Colon (tissue), 2 donors: Measurements from ENCODE around the gene LEPR.
"Not testable (repeated sequence)": the region's sequence is repeated elsewhere in the genome, so short reads cannot be mapped to it uniquely, and the experiment has no call there.

ENCODE experiments used
- FAIRE-seq: peaks from 2 replicates; lab custom pipeline; 2012; peaks lifted over from hg19 to GRCh38; lab: Jason Lieb, UNC
- donor health status: control.
- donor health status: control.

The LEPR gene

DNA sequence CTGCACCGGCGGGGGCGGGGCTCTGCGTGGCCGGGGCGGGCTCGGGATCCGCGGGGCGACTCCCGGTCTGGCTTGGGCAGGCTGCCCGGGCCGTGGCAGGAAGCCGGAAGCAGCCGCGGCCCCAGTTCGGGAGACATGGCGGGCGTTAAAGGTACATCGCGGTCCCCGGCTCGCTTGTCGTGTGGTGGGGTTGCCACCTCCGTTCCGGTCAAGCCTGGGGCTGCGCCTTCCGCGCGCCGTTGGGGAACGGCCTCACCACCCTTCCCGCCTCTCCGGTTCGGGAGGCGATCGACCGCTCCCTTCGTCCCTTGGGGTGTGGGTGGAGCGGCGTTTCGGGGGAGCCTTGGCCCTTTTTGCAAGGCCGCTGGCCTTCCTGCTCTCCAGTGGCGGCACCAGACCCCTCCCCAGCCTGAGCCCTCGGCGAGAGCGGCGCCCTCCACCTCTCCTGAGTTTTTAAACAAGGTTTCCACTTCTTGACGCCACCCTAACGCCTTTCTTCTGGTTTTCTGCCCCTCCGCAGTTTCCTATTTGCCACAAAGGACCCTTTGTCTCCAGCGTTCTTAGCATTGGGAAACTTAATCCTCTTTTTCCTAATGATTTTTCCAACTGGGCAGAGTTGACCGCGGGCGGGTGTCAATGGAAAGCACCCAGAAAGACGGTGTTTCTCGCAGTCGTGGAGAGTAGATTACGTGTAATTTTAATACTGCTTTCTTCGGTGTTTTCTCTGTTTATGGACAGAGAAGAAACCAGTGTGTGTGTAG lies at the start of gene LEPR, which contains the start of gene LEPROT:
Gene LEPR (plus strand): TSS at position 79 of the 761 bp plus-strand sequence. CDS start 144,898 bp downstream, outside the sequence.
Gene LEPROT (plus strand): TSS at position 79 of the 761 bp plus-strand sequence. CDS start 57 bp downstream, at position 136.
- no peak for FAIRE-seq

GRCh38 chr1:65371544-65371943 lies 48.9 kb upstream of the LEPR start:
- no peak for FAIRE-seq

DNA sequence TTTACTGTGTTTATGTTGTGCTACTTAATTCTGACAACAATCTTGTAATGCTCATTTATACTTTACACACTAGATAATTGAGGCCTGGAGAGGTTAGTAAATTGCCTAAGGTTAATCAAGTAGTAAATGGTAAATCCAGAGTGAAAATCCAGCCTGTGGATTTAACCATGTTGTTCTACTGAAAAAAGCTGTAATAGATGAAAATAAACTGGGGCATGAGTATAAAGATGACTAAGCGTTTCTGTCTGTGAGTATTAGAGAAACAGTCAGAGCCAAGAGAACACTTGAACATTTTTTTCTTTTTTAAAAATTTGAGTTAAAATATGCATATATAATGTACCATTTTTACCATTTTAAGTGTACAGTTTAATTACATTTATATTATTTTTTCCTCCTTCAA lies 47.9 kb upstream of the LEPR start:
- FAIRE-seq, result no peak

GRCh38 chr1:65377496-65378246 lies 42.8 kb upstream of the LEPR start:
- FAIRE-seq, result no peak

- no peak for FAIRE-seq
These were observed 42.1 kb upstream of the LEPR start for GRCh38 chr1:65378247-65378946.

DNA sequence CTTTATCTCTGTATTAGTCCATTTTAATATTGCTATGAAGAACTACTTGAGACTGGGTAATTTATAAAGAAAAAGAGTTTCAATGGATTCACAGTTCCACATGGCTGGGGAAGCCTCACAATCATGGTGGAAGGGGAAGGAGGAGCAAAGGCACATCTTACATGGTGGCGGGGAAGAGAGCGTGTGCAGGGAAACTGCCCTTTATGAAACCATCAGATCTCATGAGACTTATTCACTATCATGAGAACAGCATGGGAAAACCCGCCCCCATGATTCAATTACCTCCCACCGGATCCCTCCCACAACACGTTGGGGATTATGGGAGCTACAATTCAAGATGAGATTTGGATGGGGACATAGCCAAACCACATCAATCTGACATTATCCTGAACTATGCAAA lies 36.0 kb upstream of the LEPR start:
- FAIRE-seq, result not testable (repeated sequence)

- no peak for FAIRE-seq
These were observed 34.0 kb upstream of the LEPR start for GRCh38 chr1:65386439-65386838.

DNA sequence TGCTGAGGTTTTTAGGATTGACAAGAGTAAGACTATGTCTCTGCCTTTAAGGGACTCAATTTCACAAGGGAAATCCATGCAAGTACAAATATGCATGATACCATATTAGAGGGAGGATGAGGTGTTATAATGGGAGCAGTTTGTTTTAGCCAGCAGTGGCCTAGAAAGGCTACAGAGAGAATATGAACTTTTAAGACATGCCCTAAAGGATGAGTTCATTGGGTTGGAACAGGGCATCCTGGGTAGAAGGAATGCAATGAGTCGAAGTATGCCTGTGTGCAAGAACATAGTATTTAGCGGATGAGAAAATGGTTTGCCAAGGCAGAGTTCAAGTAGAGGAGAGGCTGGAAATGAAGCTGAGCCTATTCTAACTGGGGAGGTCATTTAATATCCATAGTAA lies 32.6 kb upstream of the LEPR start:
- FAIRE-seq, result no peak

DNA sequence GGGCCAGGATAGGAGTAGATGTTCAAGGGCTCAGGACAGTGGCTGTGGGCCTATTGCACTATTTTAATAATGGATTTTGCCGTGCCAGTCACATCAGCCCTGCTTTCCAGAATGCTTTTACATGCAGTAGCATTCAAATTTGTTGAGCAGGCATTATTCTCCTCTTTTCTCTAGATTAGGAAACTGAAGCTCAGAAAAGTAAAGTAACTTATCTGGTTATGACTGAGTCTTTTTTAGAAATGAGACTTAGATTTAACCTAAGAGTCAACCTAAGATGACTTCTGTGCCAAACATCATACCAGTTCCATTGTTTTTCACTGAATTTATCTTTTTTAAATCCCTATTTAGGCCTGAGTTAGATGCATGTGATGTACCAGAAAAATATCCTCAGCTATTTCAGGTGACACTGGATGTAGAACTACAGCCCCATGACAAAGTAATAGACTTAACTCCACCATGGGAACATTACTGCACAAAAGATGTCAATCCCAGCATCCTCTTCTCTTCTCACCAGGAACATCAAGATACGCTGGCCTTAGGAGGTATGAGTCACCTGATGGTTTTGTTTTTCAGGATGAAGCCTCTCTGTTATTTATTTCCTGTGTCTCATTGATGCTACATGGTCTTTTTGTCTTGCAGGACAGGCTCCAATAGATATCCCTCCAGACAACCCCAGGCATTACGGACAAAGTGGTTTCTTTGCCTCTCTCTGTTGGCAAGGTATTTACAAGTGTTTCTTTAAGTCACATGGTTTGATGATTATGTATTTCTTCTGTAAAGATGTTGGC lies 31.4 kb upstream of the LEPR start:
- FAIRE-seq, result no peak

DNA sequence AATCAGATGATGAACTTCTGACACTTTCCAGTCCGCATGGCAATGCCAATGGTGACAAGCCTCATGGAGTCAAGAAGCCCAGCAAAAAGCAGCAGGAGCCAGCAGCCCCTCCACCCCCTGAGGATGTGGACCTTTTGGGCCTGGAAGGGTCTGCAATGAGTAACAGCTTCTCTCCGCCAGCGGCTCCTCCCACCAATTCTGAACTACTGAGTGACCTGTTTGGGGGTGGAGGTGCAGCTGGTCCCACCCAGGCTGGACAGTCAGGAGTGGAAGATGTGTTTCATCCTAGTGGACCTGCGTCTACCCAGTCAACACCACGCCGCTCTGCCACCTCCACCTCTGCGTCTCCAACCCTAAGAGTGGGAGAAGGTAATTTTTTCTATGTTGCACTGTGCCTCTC lies 28.0 kb upstream of the LEPR start:
- FAIRE-seq, result no peak

DNA sequence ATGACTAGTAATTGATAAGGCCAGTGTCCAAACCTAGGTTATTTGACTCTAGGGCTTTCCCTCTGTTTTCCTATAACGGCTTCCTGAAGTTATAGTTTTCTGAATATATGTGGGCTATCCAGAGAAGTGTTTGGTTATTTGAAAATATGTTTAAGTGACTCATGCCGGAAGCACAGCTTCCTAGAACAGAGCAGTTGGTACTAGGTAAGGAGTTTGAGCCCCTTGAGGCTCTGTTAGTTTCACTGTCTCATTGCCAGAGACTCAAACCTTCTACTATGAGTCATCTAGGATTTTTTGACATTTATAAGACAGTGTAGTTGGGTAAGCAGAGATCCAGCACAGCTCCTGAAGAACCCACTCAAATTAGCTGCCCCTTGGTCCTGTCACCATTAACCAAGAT lies 27.1 kb upstream of the LEPR start:
- FAIRE-seq, result no peak

DNA sequence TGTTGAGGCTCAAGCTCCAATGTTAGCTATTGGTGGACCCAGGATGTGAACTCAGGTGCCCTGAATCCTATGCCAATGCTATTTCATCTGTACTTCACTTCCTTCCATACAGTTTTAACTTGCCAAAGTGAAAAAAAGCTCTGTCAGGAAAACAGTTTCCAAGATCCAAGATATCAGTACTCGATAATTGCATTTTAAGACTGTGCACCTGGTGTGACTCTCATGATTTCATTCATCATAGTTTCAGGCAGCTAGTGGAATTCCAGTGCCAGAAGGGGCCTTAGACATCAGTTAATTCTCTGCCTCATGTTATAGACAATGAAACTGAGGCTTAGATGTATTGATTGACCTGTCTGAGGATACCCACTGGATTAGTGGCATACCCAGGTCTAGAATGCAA lies 26.5 kb upstream of the LEPR start:
- FAIRE-seq, result no peak

- FAIRE-seq, result no peak
These were observed 24.4 kb upstream of the LEPR start for GRCh38 chr1:65395887-65396612.

GRCh38 chr1:65398083-65398482 lies 22.4 kb upstream of the LEPR start:
- FAIRE-seq, result no peak

- FAIRE-seq, result no peak
These were observed 21.5 kb upstream of the LEPR start for GRCh38 chr1:65399003-65399402.

GRCh38 chr1:65401612-65402011 lies 18.9 kb upstream of the LEPR start:
- no peak for FAIRE-seq

GRCh38 chr1:65404941-65405340 lies 15.5 kb upstream of the LEPR start:
- FAIRE-seq, result no peak

GRCh38 chr1:65407877-65408276 lies 12.6 kb upstream of the LEPR start:
- no peak for FAIRE-seq

GRCh38 chr1:65409314-65409713 lies 11.2 kb upstream of the LEPR start:
- no peak for FAIRE-seq

GRCh38 chr1:65409816-65410326 lies 10.6 kb upstream of the LEPR start:
- FAIRE-seq, result no peak
